NCI-H2107 (cell line): Measurements from ENCODE around the gene ACSS1.

Experiments used
- DNase-seq: peaks from one replicate; lab custom pipeline; 2025; lab: John Stamatoyannopoulos, UW

ACSS1 gene

GRCh38 chr20:25058847-25059810 is 1.2 kb upstream of the ACSS1 start:
- no peak for DNase-seq

GRCh38 chr20:25057234-25058050 is 497 bp downstream of the ACSS1 start:
- no peak for DNase-seq

- no peak for DNase-seq
Measured at GRCh38 chr20:25056690-25057233, 1.2 kb downstream of the ACSS1 start.

- DNase-seq, result no peak
Measured at GRCh38 chr20:25055711-25056495, 2.0 kb downstream of the ACSS1 start.

DNA sequence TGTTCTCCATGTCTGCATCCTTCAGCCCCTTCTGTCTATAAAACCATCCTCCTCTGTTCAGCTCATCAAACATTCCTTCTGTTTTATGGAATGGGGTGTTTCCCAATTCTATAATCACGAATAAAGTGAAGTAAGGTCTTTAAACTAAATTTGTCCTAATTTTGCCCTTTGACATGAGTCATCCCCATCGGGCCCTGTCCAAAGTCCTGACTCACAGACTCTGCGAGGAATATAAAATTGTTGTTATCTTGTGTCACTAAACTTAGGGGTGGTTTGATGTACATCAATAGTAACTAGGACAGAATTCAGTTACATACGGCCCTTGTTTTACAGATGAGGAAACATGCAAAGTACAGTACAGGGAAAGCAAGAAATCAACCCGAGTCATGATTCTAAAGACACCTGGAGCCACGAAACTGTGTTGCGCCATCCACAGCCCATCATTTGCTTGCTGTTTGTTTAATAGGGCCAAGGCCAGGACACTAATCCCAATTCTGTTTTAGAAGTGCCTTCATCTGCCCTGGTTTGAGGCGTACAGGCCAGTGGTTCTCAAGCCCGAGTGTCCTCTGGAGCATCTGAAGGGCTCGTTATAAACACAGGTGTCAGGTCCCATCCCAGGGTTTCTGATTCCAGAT is 2.8 kb downstream of the ACSS1 start:
- no peak for DNase-seq

GRCh38 chr20:25054096-25054820 is 3.7 kb downstream of the ACSS1 start:
- no peak for DNase-seq

DNA sequence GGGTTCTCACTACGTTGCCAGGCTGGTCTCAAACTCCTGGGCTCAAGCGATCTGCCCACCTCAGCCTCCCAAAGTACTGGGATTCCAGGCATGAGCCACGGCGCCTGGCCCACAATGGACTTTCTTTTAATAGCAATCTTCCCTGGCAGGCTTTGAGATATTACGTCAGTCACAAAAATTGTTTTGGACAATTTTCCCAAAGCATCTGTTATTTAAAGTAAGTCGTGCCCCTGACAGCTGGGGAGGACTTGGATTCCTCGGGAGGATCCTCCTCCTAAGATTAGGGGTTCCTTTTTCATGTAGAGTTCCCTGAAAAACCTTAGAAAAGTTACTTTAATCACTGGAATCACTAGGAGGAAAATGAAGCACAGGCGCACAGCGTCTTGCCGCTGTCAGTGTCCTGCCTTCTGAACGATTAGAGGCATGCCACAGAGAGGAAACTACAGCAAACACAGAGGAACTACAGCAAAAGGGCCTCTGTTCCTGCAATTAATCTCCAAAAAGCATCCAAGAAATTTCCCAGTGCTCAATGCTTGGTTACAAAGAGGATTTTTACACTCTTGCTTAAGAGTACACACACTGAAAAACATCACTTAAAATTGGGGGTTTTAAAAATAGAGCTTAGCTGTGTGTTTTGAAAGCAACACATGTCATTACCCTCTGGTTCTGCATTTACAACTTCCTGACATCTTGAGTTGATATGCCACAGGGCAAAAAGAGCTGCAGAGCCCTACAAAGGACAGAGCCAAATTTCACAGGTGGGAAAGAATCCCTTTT is 4.5 kb downstream of the ACSS1 start:
- DNase-seq, result no peak

DNA sequence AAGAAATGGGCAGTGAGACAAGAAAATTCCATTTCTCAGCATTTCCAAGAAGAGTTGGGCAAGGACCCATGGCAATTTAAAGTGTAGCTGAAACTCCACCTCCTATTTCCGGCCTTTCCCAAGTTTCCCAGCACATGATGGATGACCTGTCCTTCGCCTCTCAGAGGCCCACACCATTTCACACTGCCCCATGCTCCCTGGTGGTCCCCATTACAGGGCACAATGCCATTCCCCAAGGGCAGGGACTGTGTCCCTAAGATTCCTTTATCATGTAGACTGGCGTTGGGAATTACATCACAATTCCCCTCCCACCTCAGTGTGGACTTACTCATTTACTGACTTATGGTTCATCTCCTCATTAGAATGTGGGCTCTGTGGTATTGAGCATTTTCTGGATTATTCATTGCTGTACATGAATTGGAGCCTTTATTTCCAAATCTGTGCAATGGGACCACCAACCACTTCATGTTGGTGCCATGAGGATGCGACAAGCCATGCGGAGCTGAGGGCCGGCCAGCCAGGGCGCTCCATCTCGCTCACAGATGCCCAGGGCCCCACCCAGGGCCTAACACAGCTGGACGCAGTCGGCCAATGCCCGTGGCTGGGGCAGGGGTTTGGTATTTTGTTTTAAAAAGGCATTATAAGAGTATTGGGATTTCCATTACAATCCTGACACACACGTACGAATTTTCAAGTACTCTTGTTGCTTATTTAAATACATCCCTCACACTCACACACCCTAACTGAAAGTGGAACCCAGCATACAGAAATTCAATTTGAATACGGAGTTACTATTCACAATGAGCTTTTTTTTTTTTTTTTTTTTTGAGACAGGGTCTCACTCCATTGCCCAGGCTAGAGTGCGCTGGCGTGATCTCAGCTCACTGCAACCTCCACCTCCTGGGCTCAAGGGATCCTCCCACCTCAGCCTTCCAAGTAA is 5.4 kb downstream of the ACSS1 start:
- DNase-seq, result no peak

DNA sequence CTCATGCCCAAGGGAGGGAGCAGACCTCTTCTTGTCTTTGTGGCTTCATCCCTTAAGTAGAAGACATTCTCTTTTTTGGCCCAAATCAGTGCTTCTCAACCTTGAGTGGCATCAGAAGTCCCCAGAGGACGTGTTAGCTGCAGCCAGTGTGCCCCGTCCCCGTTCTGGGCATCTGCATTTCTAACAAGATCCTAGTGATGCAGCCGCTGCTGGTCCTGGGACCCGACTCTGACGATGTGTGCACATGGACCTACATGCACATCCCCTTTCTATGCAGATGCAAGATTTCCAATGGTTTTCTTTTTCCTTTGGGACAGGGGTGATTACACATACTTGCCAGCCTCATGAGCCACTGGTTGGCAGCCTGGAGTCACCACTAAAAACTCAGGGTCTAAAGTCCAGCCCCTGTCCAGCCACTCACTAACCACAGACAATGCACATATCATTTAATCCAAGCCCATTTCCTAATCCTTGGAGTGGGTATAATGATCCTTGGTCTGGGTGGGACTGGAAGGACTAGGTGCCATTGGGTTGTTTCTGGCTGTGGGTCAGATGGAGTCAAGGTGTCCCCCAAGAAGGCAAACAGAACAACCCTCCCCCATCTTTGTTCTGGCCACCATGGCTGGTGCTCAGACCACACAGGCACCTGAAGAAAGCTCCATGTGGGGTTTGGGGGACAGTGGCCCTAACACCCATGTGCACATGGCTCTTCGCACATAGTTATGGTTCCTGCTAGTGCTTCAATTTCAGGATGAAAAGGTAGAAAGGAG is 6.4 kb downstream of the ACSS1 start:
- DNase-seq, result no peak

DNA sequence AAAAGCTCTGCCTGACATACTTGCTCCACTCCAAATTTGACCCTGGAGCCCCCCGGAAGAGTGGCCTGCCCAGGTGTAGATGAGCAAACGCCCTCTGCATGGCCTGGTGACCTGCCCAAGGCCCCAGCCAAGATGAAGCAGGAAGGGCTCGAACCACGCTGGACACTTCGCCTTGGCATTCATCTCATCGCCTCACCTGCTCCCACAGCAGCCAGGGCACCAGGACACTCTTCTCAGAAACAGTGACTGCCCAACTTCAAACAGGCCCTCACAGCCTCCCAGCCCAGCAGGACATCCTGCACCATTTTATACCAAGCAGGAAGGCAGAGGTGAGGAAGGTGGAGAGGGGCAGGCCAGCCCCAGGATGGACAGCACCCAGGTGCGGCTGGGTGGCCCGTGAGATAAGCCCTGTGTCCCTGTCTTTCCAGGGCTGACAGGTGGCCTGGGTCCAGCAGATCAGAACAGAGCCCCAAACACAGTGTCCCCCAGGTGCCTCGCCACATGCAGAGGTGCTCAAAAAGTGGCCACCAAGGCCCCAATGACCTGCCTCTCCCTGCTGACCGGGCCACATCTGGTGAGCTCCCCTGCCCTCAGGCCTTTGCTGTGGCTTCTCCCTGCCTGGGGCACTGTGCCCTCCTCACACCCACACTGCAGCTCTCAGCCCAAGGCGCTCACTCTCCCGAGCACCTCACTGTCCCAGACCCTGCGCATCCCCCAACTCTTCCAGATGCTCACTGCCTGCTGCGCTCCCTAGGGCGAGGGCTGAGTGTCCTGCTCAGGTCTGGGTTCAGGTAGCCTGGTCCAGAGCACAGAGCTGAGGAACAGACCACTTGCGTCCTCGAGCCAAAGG is 7.2 kb downstream of the ACSS1 start:
- no peak for DNase-seq

- no peak for DNase-seq
Measured at GRCh38 chr20:25050082-25050481, 7.9 kb downstream of the ACSS1 start.

- DNase-seq, result no peak
Measured at GRCh38 chr20:25049261-25050060, 8.5 kb downstream of the ACSS1 start.

DNA sequence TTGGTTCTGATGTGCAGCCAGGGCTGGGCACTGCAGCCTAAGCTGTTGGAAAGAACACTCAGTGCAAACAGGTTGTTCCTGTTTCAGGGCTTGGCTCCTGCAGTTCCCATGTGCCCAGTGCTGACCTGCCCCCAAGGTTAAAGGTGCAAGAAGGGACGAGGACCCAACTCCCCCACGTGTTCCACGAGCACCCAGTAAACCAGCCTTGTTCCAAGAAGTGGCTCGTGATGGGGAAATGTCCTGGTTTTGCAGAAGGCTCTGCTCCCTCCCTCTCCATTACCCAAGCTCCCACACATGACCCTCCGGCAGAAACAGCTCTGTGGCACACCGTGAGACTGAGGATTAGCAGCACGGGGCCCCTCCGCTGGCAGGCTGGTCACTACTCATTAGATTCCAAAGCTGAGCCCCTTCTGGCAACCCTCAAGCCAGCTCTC is 9.4 kb downstream of the ACSS1 start:
- DNase-seq, result no peak

DNA sequence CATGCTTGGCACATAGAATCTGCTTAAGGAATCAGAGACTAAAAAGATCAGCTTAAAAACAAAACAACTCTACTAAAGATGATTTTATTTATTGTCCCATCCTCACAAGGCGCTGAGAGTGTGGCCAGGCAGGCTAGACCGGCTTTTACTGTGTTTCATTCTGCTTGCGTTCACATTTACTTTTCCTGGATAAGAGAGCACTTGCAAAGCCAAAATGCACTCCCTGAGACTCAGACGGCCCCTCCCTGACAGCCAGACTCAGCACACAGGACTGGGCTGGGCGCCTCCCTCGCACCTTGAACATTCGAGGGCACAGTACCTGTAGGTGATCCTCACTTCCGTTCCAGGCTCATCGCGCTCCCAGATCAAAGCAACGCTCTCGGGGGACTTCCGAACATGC is 10.2 kb downstream of the ACSS1 start:
- DNase-seq, result no peak

DNA sequence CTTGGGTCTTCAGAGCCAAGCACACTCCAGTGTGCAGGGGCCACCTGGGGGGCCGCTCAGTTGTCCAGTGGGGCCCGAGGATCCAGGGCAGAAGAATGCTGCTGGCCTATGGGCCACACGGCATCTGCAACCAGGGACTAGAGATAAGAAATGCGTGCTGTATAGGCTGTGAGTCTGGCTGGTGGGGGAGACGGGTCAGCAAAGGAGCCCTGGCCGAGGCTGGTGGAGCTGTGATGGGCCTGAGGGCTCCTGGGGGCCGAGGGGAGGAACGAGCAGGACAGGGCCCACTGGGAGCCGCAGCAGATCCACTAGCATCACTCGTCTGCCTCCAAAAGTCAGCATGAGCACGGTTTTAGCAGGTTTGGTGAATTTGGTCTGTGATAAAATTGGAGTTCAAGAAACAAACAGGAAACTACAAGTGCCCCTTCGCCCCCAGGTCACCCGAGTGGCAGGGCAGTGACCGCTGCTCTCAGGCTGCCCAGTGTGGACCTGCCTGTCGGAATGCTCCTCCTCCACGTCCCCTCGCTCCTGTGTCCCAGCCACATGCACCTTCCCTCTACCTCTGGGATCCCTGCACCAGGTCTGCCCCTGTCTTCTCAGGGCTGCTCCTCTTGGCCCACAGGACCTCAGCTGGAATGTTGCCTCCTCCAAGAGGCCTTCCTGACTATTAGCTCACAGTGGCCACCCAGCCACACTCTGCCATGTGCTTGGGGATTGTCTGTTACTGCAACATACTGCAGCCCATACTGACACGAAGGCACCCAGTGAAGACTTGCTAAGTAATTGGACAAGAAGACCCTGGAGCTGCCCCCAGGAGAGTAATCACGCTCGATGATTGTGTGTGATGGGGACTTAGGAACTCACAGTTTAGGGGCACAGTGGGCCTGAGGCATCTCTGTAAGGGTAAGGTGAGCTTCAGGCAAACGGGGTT is 10.9 kb downstream of the ACSS1 start:
- no peak for DNase-seq
